GM18502 (cell line): ENCODE measurements around the gene DGCR8.

ENCODE experiments used
- ATAC-seq: cut with Tn5 transposase; IDR thresholded peaks from one replicate; pipeline ENCODE4 v1.9.1; 2021; ENCODE audit warnings: mild to moderate bottlenecking; ENCODE audit not compliant: unreplicated experiment, poor library complexity

Gene DGCR8

DNA sequence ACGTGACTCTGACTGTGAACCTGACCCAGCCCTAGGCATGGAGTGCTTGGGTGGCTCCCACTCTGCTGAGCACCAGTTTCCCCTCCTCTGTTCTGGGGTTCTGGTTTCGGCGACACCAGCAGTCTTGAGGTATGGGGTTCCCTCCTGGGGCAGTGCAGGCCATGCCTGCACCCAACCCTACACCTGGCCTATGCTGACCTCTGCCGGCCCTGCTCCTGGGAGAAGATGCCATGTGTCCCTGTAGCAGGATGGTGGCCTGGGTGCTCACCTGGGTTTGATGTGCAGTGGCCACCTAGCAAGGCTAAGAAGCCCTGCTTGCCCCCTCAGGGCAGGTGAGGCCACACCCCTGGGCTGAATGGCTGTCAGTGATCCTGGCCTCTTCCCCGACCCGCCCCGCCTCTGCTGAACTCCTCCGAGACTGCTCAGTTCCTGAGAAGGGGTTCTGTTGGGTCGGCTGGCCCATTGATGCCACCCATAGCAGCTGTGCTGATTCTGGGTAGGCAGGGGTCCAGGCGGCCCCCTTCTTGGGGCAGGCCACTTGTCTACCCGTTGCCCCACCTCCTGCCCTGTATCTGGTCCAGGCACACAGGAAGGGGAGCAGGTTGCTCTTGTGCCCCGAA, 54.0 kb downstream of the DGCR8 start:
- no peak for ATAC-seq

DNA sequence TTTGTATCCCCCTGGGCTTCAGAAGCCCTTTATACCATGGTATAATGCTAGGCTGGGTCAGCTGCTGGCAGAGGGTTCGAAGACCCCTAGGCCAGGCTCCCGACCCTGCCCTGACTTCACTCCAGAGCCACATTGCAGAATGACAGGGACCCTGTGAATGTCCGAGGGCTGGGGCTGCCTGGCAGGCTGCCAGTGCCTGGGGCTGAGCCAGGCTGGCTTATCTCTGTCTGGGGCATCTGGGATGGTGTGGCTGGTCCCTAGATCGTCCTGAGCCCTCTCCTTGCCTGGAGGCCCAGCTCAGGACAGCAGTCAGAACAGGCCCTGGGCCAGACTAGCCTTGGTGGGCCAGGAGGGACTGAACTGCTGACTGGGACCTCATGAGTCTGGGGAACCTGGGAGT, 55.2 kb downstream of the DGCR8 start:
- no peak for ATAC-seq

DNA sequence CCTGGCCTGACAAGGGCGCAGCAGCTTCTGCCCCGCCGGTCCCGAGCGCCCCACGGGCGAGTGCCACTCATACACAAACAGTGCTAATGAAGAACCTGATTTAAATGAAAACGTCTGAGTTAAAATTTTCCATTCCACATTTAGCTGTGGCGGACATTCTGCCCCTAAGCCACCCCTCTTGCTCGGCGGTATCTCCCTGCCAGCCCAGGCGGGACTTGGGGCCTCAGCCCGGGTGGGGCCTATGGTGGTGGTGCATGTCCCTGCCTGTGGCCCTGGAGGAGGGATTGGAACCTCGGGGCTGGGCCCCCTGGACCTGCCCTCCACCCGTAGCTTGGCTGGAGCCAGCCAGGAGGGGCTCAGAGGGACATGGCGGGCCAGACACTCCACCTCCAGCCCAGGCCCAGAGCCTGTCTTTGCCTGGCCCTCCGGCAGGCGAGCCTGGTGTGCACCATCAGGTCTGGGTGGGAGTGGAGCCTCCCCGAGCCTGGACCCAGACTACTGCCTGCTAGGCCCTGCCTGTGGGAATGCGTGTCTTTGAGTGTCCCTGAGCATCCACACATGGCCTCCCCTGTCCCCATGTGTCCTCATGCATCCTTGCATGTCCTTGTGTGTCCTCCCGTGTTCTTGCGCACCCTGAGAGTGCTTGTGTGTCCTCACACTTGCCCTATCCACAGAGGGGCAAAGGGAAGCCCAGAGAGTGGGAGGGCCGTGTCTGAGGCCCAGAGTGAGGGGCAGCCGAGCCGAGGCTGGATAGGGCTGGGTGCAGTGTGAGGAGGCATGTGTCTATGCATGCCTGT, 56.0 kb downstream of the DGCR8 start:
- no peak for ATAC-seq

DNA sequence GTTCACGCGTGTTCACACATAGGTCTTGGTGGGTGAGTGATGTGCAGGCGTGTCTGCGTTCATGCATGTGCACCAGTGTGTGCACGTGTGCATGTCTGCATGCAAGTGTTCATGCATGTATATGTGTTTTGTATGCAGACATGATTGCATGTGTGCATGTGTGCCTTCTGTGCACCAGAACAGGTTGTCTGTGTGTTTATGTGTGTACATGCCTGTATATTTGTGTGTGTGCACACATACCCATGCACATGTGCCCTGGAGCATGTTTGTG, 56.5 kb downstream of the DGCR8 start:
- no peak for ATAC-seq

DNA sequence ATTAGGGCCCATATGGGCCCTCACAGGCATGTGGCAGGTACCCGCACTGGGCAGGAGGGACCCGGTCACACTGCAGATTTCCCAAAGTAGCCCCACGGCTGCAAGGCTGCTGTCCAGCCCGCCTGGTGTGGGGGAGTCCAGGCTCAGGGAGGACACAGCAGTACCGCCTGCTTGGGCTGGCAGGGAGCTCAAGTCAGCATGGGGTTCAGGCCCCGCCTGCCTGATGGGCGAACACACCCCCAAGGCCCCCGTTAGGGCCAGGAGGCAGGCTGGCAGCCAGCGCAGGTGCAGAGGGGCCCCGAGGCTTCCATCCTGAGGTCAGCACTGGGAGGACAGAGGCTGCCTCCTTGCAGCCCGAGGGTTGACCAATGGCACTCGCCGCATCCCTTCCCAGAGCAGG, 57.1 kb downstream of the DGCR8 start:
- no peak for ATAC-seq

DNA sequence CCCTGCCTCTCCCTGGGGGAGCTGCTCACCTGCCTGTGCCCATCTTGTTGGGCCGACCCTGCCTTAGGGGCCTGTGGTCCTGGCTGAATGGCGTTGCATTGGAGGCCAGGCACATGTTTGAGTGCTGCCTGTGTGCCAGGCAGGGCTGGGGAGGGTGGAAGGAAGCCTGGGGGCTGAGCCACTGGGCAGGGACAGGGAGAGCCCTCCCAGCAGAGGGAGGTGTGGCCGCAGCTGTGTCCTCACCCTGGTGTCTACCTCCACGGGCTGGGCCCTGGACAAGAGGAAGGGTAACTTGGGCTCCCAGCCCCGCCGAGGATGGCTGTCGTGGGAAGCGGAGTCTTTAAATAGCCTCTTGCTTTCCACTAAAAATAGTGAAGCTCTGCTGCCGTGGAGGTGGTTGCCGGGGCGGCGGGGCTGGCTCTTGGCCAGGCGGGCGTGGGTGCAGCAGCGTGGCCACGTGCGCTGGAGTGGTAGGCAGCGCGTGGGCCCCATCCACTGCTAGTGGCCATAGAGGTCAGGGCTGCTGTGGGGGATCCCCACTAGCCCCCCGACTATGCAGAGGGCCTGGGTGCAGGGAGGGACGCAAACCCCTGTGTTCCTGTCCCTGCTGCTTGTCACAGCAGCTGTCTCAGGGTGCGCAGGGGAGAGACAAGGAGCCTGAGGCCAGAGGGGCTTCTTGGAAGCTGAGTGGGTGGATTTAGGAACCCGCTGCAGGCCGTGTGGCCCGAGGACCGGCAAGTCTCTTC, 57.8 kb downstream of the DGCR8 start:
- no peak for ATAC-seq

DNA sequence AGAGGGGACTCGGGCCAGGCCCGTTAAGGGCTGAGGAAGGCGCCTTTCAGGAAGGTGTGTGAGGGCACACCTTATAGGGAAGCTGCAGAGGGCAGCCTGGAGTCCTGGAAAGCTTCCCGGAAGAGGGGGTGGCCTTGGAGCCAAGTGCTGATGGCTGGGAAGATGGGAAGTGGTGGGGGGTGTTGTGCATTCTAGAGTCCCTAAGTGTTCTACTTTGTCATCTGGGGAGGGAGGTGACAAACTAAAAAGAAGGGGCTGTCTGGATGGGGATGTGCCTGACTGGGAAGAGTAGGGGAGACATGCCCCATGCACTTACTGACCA, 58.3 kb downstream of the DGCR8 start:
- ATAC-seq, result no peak

DNA sequence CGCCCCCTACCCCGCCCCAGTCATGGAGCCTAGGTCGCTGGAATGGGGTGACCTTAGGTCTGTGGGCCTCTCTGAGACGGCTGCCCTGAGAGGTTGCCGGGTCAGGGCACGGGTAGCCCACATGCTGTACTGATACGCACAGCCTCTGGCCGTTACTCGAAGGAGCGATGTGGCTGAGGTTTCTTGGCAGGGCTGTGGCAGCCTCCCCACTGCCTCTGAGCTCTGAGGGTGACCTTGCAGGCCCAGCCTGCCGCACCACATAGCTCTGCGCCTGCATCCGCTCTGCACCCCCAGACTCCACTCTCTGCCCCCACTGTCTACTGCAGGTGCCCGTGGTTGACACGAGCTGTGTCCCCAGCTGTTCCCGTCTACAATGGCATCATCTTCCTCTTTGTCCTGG, 58.8 kb downstream of the DGCR8 start:
- no peak for ATAC-seq

DNA sequence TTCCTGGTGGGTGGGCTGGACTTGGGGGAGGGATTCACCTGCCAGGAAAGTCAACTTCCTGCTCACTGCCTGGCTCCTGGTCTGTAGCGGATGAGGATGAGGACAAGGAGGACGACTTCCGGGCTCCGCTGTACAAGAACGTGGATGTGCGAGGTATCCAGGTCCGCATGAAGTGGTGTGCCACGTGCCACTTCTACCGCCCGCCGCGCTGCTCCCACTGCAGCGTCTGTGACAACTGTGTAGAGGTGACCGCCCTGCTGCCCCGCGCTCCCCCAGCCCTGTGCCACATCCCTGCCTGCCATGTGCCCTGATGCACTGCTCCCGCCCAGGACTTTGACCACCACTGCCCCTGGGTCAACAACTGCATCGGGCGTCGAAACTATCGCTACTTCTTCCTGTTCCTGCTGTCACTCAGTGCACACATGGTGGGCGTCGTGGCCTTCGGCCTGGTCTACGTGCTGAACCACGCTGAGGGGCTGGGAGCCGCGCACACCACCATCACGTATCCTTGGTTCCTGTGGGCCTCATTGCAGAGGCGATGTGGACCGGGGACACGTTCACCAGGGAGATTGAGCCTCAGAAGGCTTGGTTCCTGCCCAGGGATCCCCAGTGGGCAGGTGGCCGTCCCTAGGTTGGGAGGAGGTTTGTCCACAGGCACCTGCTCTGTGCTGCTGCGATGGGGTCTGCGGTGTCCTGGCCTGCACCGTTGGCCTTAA, 59.5 kb downstream of the DGCR8 start:
- no peak for ATAC-seq

DNA sequence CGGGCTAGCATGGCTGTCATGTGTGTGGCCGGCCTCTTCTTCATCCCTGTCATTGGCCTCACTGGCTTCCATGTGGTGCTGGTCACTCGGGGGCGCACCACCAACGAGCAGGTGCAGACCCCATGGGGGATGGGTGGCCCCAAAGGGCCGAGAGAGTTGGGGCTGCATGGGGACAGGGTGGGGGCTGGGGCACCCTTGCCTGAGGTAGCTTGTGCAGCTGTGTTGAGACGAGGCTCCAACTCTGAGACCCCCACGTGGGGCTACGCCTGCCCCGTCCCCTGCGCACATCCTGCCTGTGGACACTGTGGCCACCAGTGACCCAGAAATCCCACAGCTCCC, 60.0 kb downstream of the DGCR8 start:
- ATAC-seq, result no peak

DNA sequence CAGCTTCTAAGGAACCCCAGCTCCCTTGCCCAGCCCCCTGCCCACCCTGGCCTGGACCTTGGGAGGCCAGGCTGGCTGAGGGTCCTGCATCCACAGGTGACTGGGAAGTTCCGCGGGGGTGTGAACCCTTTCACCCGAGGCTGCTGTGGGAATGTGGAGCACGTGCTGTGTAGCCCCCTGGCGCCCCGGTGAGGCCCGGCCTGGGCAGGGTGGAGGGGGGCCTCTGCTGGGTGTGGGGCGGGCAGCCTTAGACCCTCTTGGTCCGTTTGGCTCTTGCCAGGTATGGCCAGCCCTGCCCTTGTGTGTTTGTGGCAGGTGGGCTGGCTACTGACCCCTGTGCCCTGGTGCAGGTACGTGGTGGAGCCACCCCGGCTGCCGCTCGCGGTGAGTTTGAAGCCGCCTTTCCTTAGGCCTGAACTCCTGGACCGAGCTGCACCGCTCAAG, 60.5 kb downstream of the DGCR8 start:
- ATAC-seq, result no peak

DNA sequence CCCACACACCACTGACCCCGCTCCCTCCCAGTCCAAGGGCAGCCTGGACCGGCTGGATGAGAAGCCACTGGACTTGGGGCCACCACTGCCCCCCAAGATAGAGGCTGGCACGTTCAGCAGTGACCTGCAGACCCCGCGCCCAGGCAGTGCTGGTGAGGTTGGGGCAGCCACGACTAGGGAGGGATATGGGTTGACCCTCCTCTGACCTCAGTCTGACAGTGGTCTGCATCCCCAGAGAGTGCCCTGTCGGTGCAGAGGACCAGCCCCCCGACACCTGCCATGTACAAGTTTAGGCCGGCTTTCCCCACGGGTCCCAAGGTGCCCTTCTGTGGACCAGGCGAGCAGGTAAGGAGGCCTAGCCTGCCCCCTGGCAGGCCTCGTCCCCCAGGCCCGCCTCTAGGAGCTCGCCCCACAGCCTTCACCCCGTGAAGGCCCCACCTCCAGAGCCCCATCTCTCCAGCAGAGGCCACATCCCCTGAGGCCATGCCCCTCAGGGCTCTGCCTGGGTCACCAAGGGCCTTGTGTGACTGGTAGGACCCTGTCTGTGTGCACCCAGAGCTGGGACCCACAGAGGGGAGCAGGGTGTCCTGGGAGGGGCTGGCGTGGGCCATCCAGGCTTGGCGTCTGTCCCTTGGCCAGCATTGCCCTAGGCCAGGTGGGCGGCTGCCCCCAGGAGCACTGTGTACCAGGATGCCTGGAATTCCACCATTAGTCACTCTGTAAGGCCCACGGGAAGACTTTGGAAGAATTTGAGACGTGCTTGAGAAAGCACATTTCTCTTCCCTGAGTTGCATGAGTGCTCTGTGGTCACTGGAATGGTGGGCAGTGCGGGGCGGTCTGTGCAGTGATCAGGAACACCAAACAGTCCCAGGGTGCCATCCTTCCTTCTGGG, 61.4 kb downstream of the DGCR8 start:
- ATAC-seq, result no peak

DNA sequence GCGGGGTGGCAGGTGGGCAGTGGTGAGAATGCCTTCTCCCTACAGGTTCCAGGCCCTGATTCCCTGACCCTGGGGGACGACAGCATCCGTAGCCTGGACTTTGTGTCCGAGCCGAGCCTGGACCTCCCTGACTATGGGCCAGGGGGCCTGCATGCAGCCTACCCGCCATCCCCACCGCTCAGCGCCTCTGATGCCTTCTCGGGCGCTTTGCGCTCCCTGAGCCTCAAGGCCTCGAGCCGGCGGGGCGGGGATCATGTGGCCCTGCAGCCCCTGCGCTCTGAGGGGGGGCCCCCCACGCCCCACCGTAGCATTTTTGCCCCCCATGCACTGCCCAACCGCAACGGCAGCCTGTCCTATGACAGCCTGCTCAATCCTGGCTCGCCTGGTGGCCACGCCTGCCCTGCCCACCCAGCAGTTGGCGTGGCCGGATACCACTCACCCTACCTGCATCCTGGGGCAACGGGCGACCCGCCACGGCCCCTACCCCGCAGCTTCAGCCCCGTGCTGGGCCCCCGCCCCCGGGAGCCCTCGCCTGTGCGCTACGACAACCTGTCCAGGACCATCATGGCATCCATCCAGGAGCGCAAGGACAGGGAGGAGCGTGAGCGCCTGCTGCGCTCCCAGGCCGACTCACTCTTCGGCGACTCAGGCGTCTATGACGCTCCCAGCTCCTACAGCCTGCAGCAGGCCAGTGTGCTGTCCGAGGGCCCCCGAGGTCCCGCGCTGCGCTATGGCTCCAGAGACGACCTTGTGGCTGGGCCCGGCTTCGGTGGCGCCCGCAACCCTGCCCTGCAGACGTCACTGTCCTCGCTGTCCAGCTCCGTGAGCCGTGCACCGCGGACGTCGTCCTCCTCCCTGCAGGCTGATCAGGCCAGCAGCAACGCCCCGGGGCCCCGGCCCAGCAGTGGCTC, 62.9 kb downstream of the DGCR8 start:
- no peak for ATAC-seq

DNA sequence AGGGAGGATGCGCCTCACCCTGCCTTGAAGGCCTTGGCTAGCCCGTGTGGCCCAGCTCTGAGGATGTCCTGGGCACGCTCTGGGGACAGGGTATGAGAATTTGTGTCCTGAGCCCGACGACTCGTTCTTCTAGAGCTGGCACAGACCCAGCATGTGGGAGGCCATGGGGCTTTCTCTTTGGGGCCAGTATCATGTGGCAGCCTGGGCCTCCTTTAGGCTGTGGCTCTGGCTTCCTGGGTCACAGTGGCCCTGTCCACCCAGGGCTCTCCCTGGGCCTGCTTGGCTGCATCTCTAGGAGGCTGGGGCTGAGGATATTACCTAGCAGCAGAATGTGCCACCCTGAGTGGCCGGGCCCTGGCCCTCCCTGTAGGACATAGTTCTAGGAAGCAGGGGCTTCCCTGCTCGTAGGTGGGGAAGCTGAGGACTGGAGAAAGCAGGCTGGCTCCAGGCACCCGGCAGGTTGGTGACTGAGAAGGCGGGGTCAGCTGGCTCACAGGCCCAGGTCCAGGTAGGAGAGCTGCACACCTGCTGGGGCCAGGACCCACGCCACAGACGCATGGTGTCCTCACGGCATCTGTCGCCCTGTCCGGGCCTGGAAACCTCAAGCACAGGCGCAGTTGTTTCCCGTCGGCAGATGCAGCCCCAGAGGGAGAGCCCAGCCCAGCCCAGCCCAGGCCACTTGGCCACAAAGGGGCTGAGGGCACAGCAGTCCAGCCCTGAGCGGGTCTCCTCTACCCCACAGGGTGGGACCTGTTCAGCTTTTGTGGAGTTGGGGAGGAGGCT, 64.0 kb downstream of the DGCR8 start:
- ATAC-seq, result no peak

DNA sequence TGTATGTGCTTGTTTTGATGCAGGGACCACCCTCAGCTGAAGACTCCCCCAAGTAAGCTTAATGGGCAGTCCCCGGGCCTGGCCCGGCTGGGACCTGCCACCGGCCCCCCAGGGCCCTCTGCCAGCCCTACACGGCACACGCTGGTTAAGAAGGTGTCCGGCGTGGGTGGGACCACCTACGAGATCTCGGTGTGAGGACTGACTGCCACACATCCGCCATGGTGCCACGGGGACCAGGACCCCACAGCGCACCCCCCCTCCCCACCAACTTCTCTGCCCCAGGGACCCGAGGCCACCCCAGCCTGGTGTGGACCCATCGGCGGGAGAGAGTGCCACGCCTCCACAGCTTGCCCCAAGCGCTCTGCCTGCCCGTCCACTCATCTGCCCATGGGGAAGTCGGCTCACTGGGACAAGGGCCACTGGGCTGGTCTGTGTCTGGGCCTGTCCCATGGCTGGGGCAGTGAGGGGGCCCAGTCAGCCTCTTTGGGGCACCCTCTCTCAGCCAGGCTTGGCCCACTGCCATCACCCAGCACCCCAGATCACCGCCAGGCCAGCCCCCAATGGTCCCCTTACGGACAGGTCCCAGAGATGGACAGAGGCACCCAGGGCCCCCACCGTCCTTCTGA, 65.3 kb downstream of the DGCR8 start:
- no peak for ATAC-seq

DNA sequence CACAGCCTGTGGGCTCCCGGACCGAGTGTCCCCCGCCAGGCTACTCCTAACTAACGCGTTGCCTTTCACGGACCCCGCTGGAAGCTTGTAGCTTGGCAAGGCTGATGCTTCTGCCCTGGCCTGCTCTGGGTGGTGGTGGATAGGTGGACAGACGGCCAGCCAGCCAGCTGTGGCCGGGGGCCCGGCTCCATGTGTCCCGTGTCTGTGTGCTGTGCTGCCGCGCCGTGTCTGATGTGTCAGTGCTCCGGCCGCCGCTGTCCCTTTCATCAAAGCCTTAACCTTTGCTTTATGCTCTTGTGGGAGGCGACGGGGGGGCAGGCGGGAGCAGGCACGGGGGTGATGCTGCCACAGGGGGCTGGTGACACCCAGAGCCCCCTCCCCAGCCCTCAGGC, 65.8 kb downstream of the DGCR8 start:
- ATAC-seq, result no peak

DNA sequence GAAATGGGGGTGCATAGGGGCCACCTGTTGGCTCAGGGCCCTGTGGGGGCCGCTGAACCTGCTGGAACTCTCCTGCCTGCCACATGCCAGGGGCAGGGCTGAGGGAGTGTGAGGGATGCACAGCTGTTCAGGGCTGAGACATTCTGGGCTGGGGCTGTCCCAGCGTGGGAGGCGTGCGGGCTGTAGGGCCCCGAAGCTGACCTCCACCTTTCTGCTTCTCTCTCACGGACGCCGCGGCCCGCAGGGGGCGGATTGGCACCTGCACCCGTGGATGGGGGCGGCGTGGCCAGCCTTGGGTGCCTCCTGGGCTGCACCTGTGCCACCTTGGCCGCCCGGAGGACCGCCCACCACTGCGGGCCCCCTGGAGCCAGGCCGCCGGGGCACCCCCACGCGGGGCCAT, 66.7 kb downstream of the DGCR8 start:
- no peak for ATAC-seq
